HepG2 (cell line): ENCODE data around the gene MRPL54. TPM values are rescaled to one million over a fixed set of nuclear protein-coding genes. Genes with fewer than 3 reads are reported as not detected.

Source experiments
- AHR ChIP-seq: IDR thresholded peaks from 2 replicates; pipeline ENCODE4 v1.6.1; 2018; ENCODE audit warnings: missing genetic modification reagents, missing compliant biosample characterization
- BORCS8-MEF2B ChIP-seq: sonication (generic); formaldehyde crosslinking; IDR thresholded peaks from 2 replicates; pipeline ENCODE4 v1.8.0; 2022; ENCODE audit warnings: mild to moderate bottlenecking, missing genetic modification reagents
- FOXM1 ChIP-seq: sonication (generic); formaldehyde crosslinking; IDR thresholded peaks from 2 replicates; pipeline ENCODE4 v1.5.0; 2020; ENCODE audit warnings: missing genetic modification reagents
- GATAD2A ChIP-seq: IDR thresholded peaks from 2 replicates; pipeline ENCODE4 v1.6.1; 2016
- KDM1A ChIP-seq: IDR thresholded peaks from 2 replicates; pipeline ENCODE4 v1.6.1; 2016; ENCODE audit warnings: missing compliant biosample characterization
- KDM2A ChIP-seq: sonication (generic); formaldehyde crosslinking; IDR thresholded peaks from 2 replicates; pipeline ENCODE4 v1.4.0; 2020; ENCODE audit warnings: low read depth, missing genetic modification reagents, borderline replicate concordance
- MBD4 ChIP-seq: IDR thresholded peaks from 2 replicates; pipeline ENCODE4 v1.6.1; 2012; ENCODE audit warnings: low read length, inconsistent platforms, borderline replicate concordance
- MEIS1 ChIP-seq: sonication (generic); formaldehyde crosslinking; IDR thresholded peaks from 2 replicates; pipeline ENCODE4 v1.9.0; 2021; ENCODE audit warnings: mild to moderate bottlenecking, missing genetic modification reagents, moderate library complexity, borderline replicate concordance
- SAP130 ChIP-seq: IDR thresholded peaks from 2 replicates; pipeline ENCODE4 v1.6.1; 2016; ENCODE audit warnings: low read depth
- SETDB1 ChIP-seq: sonication (generic); formaldehyde crosslinking; IDR thresholded peaks from 2 replicates; pipeline ENCODE4 v1.5.1; 2020; ENCODE audit warnings: missing genetic modification reagents, mild to moderate bottlenecking, borderline replicate concordance
- XRCC5 ChIP-seq: fragments of 200-400 bp; formaldehyde crosslinking; optimal IDR thresholded peaks from 2 replicates; pipeline ENCODE3; 2017; ENCODE audit warnings: mild to moderate bottlenecking, low read length
- ZNF746 ChIP-seq: sonication (generic); formaldehyde crosslinking; IDR thresholded peaks from 2 replicates; pipeline ENCODE4 v1.8.0; 2022; ENCODE audit warnings: mild to moderate bottlenecking, missing genetic modification reagents
- polyA plus RNA-seq, 8 experiments: library from polyadenylated mRNA; depleted of rRNA in 3 of 8; stranded (reverse) in 7 of 8; unstranded in 1 of 8; fragments of >200 nt; fragmentation: Illumina TruSeq in 4 of 8; extraction: Trizol in 4 of 8; gene quantifications; 2 replicates each; pipeline versions ENCODE4 v1.2.1 to v1.2.3, GENCODE V29; 2011 to 2016; ENCODE audit warnings: low read depth in 4 of 8, missing spikeins in 1 of 8, mixed read lengths in 1 of 8; ENCODE audit not compliant: insufficient read depth in 1 of 8
- total RNA-seq, 5 experiments: library from RNA; depleted of rRNA; stranded (reverse); fragments of >200 nt; fragmentation: Illumina TruSeq; extraction: Trizol; gene quantifications; 2 replicates each; pipeline ENCODE4 v1.2.3, GENCODE V29; 2016; ENCODE audit warnings: low read depth in 1 of 5
- TF ChIP-seq, protein P1 (sequence below): sonication (generic); formaldehyde crosslinking; IDR thresholded peaks from 2 replicates; pipeline ENCODE4 v1.5.0; 2020; ENCODE audit warnings: mild to moderate bottlenecking, missing genetic modification reagents
- TF ChIP-seq, protein P2 (sequence below): fragments of 450-650 bp; IDR thresholded peaks from 2 replicates; pipeline ENCODE4 v1.6.1; 2016
- TF ChIP-seq, protein P3 (sequence below): sonication (generic); formaldehyde crosslinking; IDR thresholded peaks from 2 replicates; pipeline ENCODE4 v1.8.1; 2023; ENCODE audit warnings: mild to moderate bottlenecking, moderate library complexity, missing genetic modification reagents
- TF ChIP-seq, protein P4 (sequence below): sonication (generic); formaldehyde crosslinking; IDR thresholded peaks from 2 replicates; pipeline ENCODE4 v1.4.0; 2020; ENCODE audit warnings: mild to moderate bottlenecking, missing genetic modification reagents, borderline replicate concordance
- TF ChIP-seq, protein P5 (sequence below): sonication (generic); formaldehyde crosslinking; IDR thresholded peaks from 2 replicates; pipeline ENCODE4 v1.4.0; 2020; ENCODE audit warnings: mild to moderate bottlenecking, low read depth, missing genetic modification reagents

The MRPL54 gene
- total and polyA plus RNA-seq, 2 of the 13 experiments (the other 11 are each of a cell fraction or from before 2014, with no cell fraction given), result 36.8 to 66.9 TPM

DNA sequence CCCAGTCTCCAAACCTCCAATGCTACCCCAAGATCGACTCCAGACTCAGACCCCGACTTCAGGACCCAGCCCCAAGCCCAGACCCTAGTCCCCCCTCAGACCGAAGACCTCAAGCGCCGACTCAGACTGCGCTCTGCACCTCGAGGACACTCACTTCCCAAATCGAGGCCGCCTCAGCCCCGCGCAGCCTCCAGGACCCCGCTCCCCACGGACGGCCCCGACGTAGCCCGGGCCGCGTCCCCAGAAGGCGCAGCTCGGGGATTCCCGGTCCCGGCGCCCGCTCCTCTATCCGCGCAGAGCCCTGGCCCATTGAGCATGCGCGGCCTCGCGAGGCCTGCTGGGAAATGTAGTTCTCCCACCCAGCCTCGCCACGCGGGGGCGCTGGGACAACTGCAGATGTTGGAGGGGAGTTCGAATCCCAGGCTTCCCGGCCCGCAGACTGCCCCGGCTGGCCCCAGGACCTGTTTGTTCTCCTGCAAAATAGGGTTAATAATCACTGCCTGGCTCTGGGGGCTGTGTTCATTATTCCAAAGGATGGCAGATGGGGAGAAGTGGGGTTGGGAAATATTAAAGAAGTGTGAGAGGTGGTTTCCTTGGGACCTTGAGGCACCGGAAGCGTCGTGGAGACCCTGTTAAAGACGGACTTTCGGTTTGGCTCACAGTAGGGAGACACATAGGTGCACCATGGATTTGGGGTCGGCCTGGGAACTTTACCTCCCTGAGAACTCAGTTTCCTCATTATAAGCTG lies 926 bp upstream of the MRPL54 start, which contains the start of gene APBA3 (continued):
- TF ChIP-seq MBD4 (no peak), AHR (CRISPR knock-in tag) (peak; percentile 88; the same call in 1 of the 2 replicates), KDM1A (CRISPR knock-in tag) (no peak), GATAD2A (CRISPR knock-in tag) (peak; percentile 25; the same call in 1 of the 2 replicates), FOXM1 (no peak), KDM2A (CRISPR knock-in tag) (peak; percentile 70; the same call in 1 of the 2 replicates), BORCS8-MEF2B (0 out of 2 replicates have a peak, but pooled peaks have one; percentile 33), XRCC5 (peak; percentile 77), SETDB1 (CRISPR knock-in tag) (0 out of 2 replicates have a peak, but pooled peaks have one; percentile 43), SAP130 (CRISPR knock-in tag) (peak; percentile 84), ZNF746 (CRISPR knock-in tag) (0 out of 2 replicates have a peak, but pooled peaks have one; percentile 38), MEIS1 (peak; percentile 30; the same call in 1 of the 2 replicates)
- TF ChIP-seq, protein P1, sequence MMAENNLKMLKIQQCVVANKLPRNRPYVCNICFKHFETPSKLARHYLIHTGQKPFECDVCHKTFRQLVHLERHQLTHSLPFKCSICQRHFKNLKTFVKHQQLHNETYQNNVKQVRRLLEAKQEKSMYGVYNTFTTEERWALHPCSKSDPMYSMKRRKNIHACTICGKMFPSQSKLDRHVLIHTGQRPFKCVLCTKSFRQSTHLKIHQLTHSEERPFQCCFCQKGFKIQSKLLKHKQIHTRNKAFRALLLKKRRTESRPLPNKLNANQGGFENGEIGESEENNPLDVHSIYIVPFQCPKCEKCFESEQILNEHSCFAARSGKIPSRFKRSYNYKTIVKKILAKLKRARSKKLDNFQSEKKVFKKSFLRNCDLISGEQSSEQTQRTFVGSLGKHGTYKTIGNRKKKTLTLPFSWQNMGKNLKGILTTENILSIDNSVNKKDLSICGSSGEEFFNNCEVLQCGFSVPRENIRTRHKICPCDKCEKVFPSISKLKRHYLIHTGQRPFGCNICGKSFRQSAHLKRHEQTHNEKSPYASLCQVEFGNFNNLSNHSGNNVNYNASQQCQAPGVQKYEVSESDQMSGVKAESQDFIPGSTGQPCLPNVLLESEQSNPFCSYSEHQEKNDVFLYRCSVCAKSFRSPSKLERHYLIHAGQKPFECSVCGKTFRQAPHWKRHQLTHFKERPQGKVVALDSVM, result no peak
- TF ChIP-seq, protein P2, sequence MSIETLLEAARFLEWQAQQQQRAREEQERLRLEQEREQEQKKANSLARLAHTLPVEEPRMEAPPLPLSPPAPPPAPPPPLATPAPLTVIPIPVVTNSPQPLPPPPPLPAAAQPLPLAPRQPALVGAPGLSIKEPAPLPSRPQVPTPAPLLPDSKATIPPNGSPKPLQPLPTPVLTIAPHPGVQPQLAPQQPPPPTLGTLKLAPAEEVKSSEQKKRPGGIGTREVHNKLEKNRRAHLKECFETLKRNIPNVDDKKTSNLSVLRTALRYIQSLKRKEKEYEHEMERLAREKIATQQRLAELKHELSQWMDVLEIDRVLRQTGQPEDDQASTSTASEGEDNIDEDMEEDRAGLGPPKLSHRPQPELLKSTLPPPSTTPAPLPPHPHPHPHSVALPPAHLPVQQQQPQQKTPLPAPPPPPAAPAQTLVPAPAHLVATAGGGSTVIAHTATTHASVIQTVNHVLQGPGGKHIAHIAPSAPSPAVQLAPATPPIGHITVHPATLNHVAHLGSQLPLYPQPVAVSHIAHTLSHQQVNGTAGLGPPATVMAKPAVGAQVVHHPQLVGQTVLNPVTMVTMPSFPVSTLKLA, result no peak
- TF ChIP-seq, protein P3, sequence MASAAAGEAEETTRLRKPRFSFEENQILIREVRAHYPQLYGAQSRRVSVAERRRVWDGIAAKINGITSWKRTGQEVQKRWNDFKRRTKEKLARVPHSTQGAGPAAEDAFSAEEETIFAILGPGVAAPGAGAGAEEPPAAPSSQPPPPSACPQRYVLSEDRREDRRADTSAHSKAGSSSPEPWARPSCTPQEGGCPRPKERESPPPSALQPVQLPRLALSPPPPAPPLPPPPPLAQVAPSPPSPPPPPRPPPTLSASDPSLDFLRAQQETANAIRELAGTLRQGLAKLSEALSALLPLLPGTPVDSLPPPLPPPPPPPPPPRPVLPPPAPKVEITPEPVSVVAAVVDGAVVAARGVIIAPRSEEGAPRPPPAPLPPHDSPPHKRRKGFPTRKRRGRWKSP (CRISPR knock-in tag), result no peak; the same call in 1 of the 2 replicates
- TF ChIP-seq, protein P4, sequence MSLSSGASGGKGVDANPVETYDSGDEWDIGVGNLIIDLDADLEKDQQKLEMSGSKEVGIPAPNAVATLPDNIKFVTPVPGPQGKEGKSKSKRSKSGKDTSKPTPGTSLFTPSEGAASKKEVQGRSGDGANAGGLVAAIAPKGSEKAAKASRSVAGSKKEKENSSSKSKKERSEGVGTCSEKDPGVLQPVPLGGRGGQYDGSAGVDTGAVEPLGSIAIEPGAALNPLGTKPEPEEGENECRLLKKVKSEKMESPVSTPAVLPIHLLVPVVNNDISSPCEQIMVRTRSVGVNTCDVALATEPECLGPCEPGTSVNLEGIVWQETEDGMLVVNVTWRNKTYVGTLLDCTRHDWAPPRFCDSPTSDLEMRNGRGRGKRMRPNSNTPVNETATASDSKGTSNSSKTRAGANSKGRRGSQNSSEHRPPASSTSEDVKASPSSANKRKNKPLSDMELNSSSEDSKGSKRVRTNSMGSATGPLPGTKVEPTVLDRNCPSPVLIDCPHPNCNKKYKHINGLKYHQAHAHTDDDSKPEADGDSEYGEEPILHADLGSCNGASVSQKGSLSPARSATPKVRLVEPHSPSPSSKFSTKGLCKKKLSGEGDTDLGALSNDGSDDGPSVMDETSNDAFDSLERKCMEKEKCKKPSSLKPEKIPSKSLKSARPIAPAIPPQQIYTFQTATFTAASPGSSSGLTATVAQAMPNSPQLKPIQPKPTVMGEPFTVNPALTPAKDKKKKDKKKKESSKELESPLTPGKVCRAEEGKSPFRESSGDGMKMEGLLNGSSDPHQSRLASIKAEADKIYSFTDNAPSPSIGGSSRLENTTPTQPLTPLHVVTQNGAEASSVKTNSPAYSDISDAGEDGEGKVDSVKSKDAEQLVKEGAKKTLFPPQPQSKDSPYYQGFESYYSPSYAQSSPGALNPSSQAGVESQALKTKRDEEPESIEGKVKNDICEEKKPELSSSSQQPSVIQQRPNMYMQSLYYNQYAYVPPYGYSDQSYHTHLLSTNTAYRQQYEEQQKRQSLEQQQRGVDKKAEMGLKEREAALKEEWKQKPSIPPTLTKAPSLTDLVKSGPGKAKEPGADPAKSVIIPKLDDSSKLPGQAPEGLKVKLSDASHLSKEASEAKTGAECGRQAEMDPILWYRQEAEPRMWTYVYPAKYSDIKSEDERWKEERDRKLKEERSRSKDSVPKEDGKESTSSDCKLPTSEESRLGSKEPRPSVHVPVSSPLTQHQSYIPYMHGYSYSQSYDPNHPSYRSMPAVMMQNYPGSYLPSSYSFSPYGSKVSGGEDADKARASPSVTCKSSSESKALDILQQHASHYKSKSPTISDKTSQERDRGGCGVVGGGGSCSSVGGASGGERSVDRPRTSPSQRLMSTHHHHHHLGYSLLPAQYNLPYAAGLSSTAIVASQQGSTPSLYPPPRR (CRISPR knock-in tag), result no peak; the same call in 1 of the 2 replicates
- TF ChIP-seq, protein P5, sequence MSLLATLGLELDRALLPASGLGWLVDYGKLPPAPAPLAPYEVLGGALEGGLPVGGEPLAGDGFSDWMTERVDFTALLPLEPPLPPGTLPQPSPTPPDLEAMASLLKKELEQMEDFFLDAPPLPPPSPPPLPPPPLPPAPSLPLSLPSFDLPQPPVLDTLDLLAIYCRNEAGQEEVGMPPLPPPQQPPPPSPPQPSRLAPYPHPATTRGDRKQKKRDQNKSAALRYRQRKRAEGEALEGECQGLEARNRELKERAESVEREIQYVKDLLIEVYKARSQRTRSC (CRISPR knock-in tag), result no peak
